Gastrocnemius medialis (tissue), 4 donors: Measurements from ENCODE around the gene KIRREL1. TPM values are rescaled to one million over a fixed set of nuclear protein-coding genes. Genes with fewer than 3 reads are reported as not detected.

Source experiments
- ATAC-seq, 2 donors: fragments of 150-250 bp; one replicate each; pipeline ENCODE4 v1.9.1; 2016
- DNase-seq, 2 donors: peaks; one replicate each; pipeline ENCODE4 v3.0.0-alpha.2; 2019
- H3K27ac ChIP-seq, 4 donors: fragments of 200-600 bp; sonication (generic); 1 replicate in 1 of 4; 2 replicates in 3 of 4; pipeline ENCODE4 v1.5.1; 2016 to 2018; ENCODE audit warnings: mild to moderate bottlenecking in 2 of 4, moderate library complexity in 1 of 4
- H3K27me3 ChIP-seq, 3 donors: fragments of 200-600 bp; sonication (generic) in 2 of 3; 1 replicate in 1 of 3; 2 replicates in 2 of 3; pipeline versions ENCODE4 v1.5.1 to v1.6.0; 2016 to 2019; ENCODE audit warnings: mild to moderate bottlenecking in 1 of 3, moderate library complexity in 1 of 3
- H3K36me3 ChIP-seq, 2 donors: fragments of 200-600 bp; sonication (generic) in 1 of 2; one replicate each; pipeline ENCODE4 v1.5.1; 2017 to 2018
- H3K4me1 ChIP-seq, 2 donors: fragments of 200-600 bp; sonication (generic) in 1 of 2; one replicate each; pipeline ENCODE4 v1.5.1; 2016 to 2017; ENCODE audit warnings: mild to moderate bottlenecking in 2 of 2
- H3K4me3 ChIP-seq, 4 donors: fragments of 200-600 bp; sonication (generic) in 3 of 4; 1 replicate in 1 of 4; 2 replicates in 3 of 4; pipeline ENCODE4 v1.5.1; 2016 to 2019; ENCODE audit warnings: mild to moderate bottlenecking in 2 of 4
- H3K9me3 ChIP-seq, 3 donors: fragments of 200-600 bp; sonication (generic) in 2 of 3; 1 replicate in 1 of 3; 2 replicates in 2 of 3; pipeline ENCODE4 v1.5.1; 2016 to 2019
- POLR2A ChIP-seq, 2 donors: fragments of 450-650 bp; IDR thresholded peaks; one replicate each; pipeline ENCODE4 v1.6.1; 2017; ENCODE audit warnings: antibody characterized with exemption in 2 of 2, mild to moderate bottlenecking in 2 of 2, moderate library complexity in 2 of 2
- in situ Hi-C, 4 donors: fragments of 200-750 bp; cut with MboI; loops; one replicate each; pipeline versions ENCODE4 v1.15.0 to v1.8.0; 2017; ENCODE audit warnings: low sequenced_read_pairs in 4 of 4
- intact Hi-C: fragments of 100-400 bp; cut with DNase I; formaldehyde crosslinking; loops from one replicate; pipeline ENCODE4 v1.15.1; 2023; ENCODE audit warnings: low total_unique reads
- total RNA-seq, 4 donors: library from RNA; depleted of rRNA; stranded (reverse); fragments of >200 nt; gene quantifications; one replicate each; pipeline versions ENCODE4 v1.1.0 to v1.2.3, GENCODE V29; 2016
- TF ChIP-seq, protein P1 (sequence below), 5 experiments: fragments of 450-650 bp in 3 of 5; fragments of 200-600 bp in 2 of 5; sonication (generic) in 2 of 5; IDR thresholded peaks in 4 of 5; conservative IDR thresholded peaks in 1 of 5; 1 replicate in 4 of 5; 2 replicates in 1 of 5; pipeline ENCODE4 v1.5.1; 2016 to 2019; ENCODE audit warnings: antibody characterized with exemption in 5 of 5, mild to moderate bottlenecking in 3 of 5, moderate library complexity in 3 of 5

The KIRREL1 gene
- total RNA-seq, 4 donors from 2014 or later: 2.8 to 15.1 (median 6.6) TPM

DNA sequence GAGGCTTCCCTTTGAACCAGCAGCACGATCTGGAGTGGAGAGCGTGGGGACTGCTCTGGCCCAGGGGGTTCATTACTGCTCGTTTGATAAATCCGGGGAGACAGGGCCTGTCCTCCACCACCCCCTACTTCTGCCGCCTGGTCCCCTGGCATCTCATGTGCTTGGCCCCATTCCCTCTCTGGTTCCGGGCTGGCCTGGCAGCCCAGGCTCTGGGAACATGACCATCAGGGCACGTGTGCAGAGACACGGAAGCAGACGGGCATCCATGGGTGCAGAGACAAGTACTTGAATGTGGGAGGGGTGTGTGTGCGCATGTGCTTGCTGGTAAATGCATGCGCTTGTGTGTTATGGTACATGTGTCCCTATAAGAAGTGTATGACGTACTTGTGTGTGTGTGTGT, 75.5 kb downstream of the KIRREL1 start:
- intact Hi-C loops: no loop called here
- H3K4me1 ChIP-seq: peaks cover 0 to 3% of the 10 kb centered on the region in 2 donors
- H3K27me3 ChIP-seq: no peaks in the 10 kb centered on the region
- no peaks in the 10 kb centered on the region for H3K36me3 ChIP-seq
- no peak for ATAC-seq
- H3K4me3 ChIP-seq: no peak overlapping the region
- no peak overlapping the region for H3K27ac ChIP-seq
- no peaks in the 10 kb centered on the region for H3K9me3 ChIP-seq
- no peak for DNase-seq
- in situ Hi-C loops: no loop called here
- TF ChIP-seq, protein P1, sequence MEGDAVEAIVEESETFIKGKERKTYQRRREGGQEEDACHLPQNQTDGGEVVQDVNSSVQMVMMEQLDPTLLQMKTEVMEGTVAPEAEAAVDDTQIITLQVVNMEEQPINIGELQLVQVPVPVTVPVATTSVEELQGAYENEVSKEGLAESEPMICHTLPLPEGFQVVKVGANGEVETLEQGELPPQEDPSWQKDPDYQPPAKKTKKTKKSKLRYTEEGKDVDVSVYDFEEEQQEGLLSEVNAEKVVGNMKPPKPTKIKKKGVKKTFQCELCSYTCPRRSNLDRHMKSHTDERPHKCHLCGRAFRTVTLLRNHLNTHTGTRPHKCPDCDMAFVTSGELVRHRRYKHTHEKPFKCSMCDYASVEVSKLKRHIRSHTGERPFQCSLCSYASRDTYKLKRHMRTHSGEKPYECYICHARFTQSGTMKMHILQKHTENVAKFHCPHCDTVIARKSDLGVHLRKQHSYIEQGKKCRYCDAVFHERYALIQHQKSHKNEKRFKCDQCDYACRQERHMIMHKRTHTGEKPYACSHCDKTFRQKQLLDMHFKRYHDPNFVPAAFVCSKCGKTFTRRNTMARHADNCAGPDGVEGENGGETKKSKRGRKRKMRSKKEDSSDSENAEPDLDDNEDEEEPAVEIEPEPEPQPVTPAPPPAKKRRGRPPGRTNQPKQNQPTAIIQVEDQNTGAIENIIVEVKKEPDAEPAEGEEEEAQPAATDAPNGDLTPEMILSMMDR (IDR thresholded peaks at IDR 0.05 in 4 of 5, conservative IDR thresholded peaks at IDR 0.05 in 1 of 5): no peak
- no peak for TF ChIP-seq POLR2A (IDR thresholded peaks at IDR 0.05)

DNA sequence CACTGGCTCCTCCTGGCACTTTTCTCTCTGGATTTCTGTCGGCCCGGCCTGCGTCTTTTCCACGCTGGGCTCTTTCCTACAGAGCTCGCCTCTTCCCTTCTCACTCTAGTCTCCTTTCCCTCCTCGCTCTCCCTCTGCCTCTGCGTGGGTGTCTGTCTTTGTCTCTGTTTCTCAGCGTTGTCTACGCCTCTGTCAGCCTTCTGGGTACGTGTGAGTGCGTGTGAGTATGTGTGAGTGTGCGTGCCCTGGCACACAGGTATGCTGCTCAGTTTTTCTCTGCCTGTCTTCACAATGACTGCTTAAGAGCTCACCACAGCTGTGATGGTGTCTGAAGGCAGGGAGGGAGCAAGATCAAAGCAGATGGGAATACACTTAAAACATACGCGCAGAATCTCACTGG, 77.7 kb downstream of the KIRREL1 start:
- Histone ChIP-seq H3K27ac (no peak overlapping the region), H3K27me3 (no peaks in the 10 kb centered on the region), H3K4me3 (no peak overlapping the region), H3K36me3 (no peaks in the 10 kb centered on the region), H3K4me1 (peaks cover 0 to 3% of the 10 kb centered on the region in 2 donors), H3K9me3 (no peaks in the 10 kb centered on the region)
- intact Hi-C loops (no loop called here), in situ Hi-C loops (no loop called here)
- DNase-seq: no peak
- no peak for ATAC-seq
- TF ChIP-seq, protein P1 (IDR thresholded peaks at IDR 0.05 in 4 of 5, conservative IDR thresholded peaks at IDR 0.05 in 1 of 5): no peak
- TF ChIP-seq POLR2A (IDR thresholded peaks at IDR 0.05): no peak

DNA sequence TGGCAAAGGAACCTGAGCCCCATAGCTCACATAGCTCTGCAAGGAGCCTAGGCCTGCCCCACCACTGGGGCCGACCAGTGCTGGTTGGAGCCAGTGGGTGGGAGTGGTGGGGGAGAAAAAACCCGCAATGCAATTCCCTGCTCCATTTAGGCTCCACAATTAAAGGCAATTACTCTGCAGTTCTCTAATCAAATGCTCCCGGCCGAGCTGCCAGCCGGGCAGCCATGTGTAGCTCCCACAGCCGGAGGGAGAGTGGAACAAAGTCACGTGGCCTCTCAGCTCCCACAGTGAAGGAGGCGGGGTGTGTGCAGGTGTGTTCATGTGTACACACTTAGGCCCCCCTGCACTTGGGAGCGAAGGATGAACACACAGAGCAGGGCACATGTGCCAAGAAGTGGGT, 81.6 kb downstream of the KIRREL1 start:
- Histone ChIP-seq H3K4me1 (no peaks in the 10 kb centered on the region), H3K27ac (no peak overlapping the region), H3K27me3 (no peaks in the 10 kb centered on the region), H3K36me3 (no peaks in the 10 kb centered on the region), H3K9me3 (no peaks in the 10 kb centered on the region), H3K4me3 (no peak overlapping the region)
- ATAC-seq (no peak), DNase-seq (no peak)
- no peak for TF ChIP-seq POLR2A (IDR thresholded peaks at IDR 0.05)
- TF ChIP-seq, protein P1 (IDR thresholded peaks at IDR 0.05 in 4 of 5, conservative IDR thresholded peaks at IDR 0.05 in 1 of 5): no peak
- in situ Hi-C loops (no loop called here), intact Hi-C loops (no loop called here)

DNA sequence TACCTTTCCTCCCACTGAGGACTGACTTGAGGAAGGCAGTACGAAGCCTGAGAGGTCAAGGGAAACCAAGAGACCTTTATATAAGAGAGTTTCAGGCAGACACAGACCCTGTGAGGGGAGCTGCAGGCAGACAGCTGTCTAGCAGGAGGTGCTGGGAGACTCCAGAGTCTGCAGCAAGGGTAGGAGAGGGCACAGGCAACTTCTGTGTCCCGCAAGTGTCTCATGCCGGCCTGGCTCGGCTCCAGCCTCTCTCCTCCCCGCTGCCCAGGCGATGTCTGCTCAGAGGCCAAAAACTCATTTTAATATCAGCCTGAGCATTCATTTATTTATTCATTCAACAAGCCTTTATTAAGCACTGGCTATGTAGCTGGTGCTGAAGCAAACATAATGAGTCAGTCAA, 83.0 kb downstream of the KIRREL1 start:
- Histone ChIP-seq H3K36me3 (no peaks in the 10 kb centered on the region), H3K4me3 (no peak overlapping the region), H3K27ac (no peak overlapping the region), H3K9me3 (no peaks in the 10 kb centered on the region), H3K27me3 (no peaks in the 10 kb centered on the region), H3K4me1 (no peaks in the 10 kb centered on the region)
- DNase-seq (no peak), ATAC-seq (no peak)
- in situ Hi-C loops: no loop called here
- no peak for TF ChIP-seq POLR2A (IDR thresholded peaks at IDR 0.05)
- TF ChIP-seq, protein P1 (IDR thresholded peaks at IDR 0.05 in 4 of 5, conservative IDR thresholded peaks at IDR 0.05 in 1 of 5): no peak
- intact Hi-C loops: no loop called here
